ENCODE measurements around the gene DRC3. TPM values are rescaled to one million over a fixed set of nuclear protein-coding genes. Genes with fewer than 3 reads are reported as not detected.

DRC3 gene
- total and polyA plus RNA-seq, 10 of the 15 experiments (the other 5 are each of a cell fraction or from before 2014, with no cell fraction given), result 0.18 to 2.3 (median 0.60) TPM; not detected in 3

DNA sequence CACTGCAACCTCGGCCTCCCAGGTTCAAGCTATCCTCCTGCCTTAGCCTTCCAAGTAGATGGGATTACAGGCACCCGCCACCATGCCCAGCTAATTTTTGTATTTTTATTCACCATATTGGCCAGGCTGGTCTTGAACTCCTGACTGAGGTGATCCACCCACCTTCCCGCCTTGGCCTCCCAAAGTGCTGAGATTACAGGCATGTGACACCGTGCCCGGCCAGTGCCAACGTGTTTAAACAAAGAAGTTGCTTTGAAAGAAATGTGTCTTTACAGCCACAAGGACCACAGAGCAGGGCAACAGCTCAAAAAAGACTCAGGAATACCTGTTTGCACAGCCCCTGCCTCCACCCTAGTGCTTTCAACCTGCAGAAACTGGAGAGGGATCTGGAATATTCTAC lies 41.3 kb downstream of the DRC3 start:
- Histone ChIP-seq H3K4me3 (no peak overlapping the region), H3K9me3 (replicated peaks; ENCODE audit: control insufficient read depth, insufficient read depth, low read length) (no peaks in the 10 kb centered on the region), H3K36me3 (ENCODE audit: control insufficient read depth in 2 of 2, insufficient read depth in 2 of 2, low read length in 1 of 2) (peaks cover 0 to 8% of the 10 kb centered on the region in 2 experiments; a peak in 2 of 4 replicates), H2AFZ (ENCODE audit: control insufficient read depth, low read depth, low read length) (no peak overlapping the region), H3K27ac (ENCODE audit: control insufficient read depth, insufficient read depth) (no peak overlapping the region), H3K4me2 (ENCODE audit: control insufficient read depth, insufficient read depth) (no peak overlapping the region), H3K27me3 (replicated peaks in 1 of 2; ENCODE audit: control insufficient read depth in 2 of 2, insufficient read depth in 2 of 2, low read length in 1 of 2) (no peaks in the 10 kb centered on the region), H3K4me1 (ENCODE audit: control insufficient read depth, insufficient read depth, low read length) (no peaks in the 10 kb centered on the region), H4K20me1 (ENCODE audit: control insufficient read depth, insufficient read depth) (no peaks in the 10 kb centered on the region), H3K79me2 (ENCODE audit: control insufficient read depth, insufficient read depth, low read length) (no peaks in the 10 kb centered on the region), H3K9ac (ENCODE audit: control insufficient read depth, insufficient read depth, low read length) (no peak overlapping the region)
- ChIA-PET POLR2A (no interaction called here), RAD21 (ENCODE audit: unreplicated experiment) (no interaction called here), SMC1A (ENCODE audit: uncharacterized antibody, unreplicated experiment) (interaction anchor here (1.6 kb wide), 1 partner anchor 95 kb away, joined by 5 read pairs; no protein-coding TSS in a partner anchor), CTCF (interaction anchor here (1.3 to 1.7 kb wide), 2 partner anchors 19 to 95 kb away, joined by 4 to 6 read pairs; no protein-coding TSS in a partner anchor)
- 98% methylated on average over 6 of the region's 6 CpGs for WGBS (ENCODE audit: insufficient coverage, insufficient replicate concordance, low lambda C conversion rate, missing lambda C conversion rate)
- TF ChIP-seq ZNF24 (IDR thresholded peaks at IDR 0.05), result no peak
- TF ChIP-seq, protein P1, sequence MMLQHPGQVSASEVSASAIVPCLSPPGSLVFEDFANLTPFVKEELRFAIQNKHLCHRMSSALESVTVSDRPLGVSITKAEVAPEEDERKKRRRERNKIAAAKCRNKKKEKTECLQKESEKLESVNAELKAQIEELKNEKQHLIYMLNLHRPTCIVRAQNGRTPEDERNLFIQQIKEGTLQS (IDR thresholded peaks at IDR 0.05; ENCODE audit: borderline replicate concordance, extremely low read depth, low read depth, low read length), result no peak
- no TSS peak for BruUV-seq (replicated peaks)
- FAIRE-seq, result no peak
- intact Hi-C loops (cut with micrococcal nuclease; ENCODE audit: unreplicated experiment) (no loop called here), in situ Hi-C loops (cut with MboI) (no loop called here)
- ATAC-seq, result no peak
- DNase-seq (ENCODE audit: low read depth, low spot score), result no peak

DNA sequence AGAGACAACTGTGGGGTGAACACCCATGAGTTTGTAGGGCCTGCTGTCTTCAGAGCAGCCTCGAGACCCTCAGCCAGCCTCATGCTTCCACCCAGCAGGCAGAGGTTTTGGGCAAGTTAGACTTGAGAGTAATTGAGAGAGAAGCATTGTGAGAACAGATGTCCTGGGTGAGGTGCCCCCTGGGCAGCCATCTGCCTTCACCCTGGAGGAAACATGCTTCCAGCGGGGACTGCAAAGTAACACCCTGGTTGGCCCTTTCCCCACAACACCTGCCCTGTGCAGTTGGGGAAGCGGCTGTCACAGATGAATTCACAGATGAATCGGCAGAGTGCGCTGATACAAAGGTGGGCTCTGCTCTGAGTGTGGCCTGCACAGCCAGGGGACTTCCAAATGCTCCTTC lies 42.9 kb downstream of the DRC3 start:
- no TSS peak for BruUV-seq (replicated peaks)
- intact Hi-C loops (cut with micrococcal nuclease; ENCODE audit: unreplicated experiment) (no loop called here), in situ Hi-C loops (cut with MboI) (no loop called here)
- 91% methylated on average over 5 of the region's 5 CpGs for WGBS (ENCODE audit: insufficient coverage, insufficient replicate concordance, low lambda C conversion rate, missing lambda C conversion rate)
- DNase-seq (ENCODE audit: low read depth, low spot score), result no peak
- H3K27me3 ChIP-seq (replicated peaks in 1 of 2; ENCODE audit: control insufficient read depth in 2 of 2, insufficient read depth in 2 of 2, low read length in 1 of 2), result no peaks in the 10 kb centered on the region
- no peak overlapping the region for H3K27ac ChIP-seq (ENCODE audit: control insufficient read depth, insufficient read depth)
- H3K36me3 ChIP-seq (ENCODE audit: control insufficient read depth in 2 of 2, insufficient read depth in 2 of 2, low read length in 1 of 2), result peaks cover 0 to 8% of the 10 kb centered on the region in 2 experiments; a peak in 2 of 4 replicates
- ATAC-seq, result no peak
- ChIA-PET SMC1A (ENCODE audit: uncharacterized antibody, unreplicated experiment) (no interaction called here), CTCF (no interaction called here), POLR2A (no interaction called here), RAD21 (ENCODE audit: unreplicated experiment) (interaction anchor here (1.1 kb wide), 1 partner anchor 18 kb away, joined by 7 read pairs; no protein-coding TSS in a partner anchor)
- no peak overlapping the region for H2AFZ ChIP-seq (ENCODE audit: control insufficient read depth, low read depth, low read length)
- H3K4me1 ChIP-seq (ENCODE audit: control insufficient read depth, insufficient read depth, low read length), result no peaks in the 10 kb centered on the region
- no peak for FAIRE-seq
- TF ChIP-seq YY1 (IDR thresholded peaks at IDR 0.05; ENCODE audit: low read depth, low read length), result no peak
- TF ChIP-seq PAX8 (IDR thresholded peaks at IDR 0.05), result no peak
- no peak for TF ChIP-seq CEBPB (IDR thresholded peaks at IDR 0.05; ENCODE audit: borderline replicate concordance in 1 of 2, low read depth in 2 of 2, low read length in 2 of 2)
- TF ChIP-seq, protein P2, sequence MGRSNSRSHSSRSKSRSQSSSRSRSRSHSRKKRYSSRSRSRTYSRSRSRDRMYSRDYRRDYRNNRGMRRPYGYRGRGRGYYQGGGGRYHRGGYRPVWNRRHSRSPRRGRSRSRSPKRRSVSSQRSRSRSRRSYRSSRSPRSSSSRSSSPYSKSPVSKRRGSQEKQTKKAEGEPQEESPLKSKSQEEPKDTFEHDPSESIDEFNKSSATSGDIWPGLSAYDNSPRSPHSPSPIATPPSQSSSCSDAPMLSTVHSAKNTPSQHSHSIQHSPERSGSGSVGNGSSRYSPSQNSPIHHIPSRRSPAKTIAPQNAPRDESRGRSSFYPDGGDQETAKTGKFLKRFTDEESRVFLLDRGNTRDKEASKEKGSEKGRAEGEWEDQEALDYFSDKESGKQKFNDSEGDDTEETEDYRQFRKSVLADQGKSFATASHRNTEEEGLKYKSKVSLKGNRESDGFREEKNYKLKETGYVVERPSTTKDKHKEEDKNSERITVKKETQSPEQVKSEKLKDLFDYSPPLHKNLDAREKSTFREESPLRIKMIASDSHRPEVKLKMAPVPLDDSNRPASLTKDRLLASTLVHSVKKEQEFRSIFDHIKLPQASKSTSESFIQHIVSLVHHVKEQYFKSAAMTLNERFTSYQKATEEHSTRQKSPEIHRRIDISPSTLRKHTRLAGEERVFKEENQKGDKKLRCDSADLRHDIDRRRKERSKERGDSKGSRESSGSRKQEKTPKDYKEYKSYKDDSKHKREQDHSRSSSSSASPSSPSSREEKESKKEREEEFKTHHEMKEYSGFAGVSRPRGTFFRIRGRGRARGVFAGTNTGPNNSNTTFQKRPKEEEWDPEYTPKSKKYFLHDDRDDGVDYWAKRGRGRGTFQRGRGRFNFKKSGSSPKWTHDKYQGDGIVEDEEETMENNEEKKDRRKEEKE (IDR thresholded peaks at IDR 0.05), result no peak
- no peak for TF ChIP-seq ZBED1 (IDR thresholded peaks at IDR 0.05; ENCODE audit: borderline replicate concordance)
- TF ChIP-seq FOXK2 (IDR thresholded peaks at IDR 0.05), result no peak
- TF ChIP-seq CHD4 (IDR thresholded peaks at IDR 0.05), result no peak
- no peak for TF ChIP-seq SIX5 (IDR thresholded peaks at IDR 0.05; ENCODE audit: low read depth, low read length, severe bottlenecking)
- no peak overlapping the region for H3K9ac ChIP-seq (ENCODE audit: control insufficient read depth, insufficient read depth, low read length)
- no peaks in the 10 kb centered on the region for H3K79me2 ChIP-seq (ENCODE audit: control insufficient read depth, insufficient read depth, low read length)
- no peaks in the 10 kb centered on the region for H3K9me3 ChIP-seq (replicated peaks; ENCODE audit: control insufficient read depth, insufficient read depth, low read length)
- H3K4me2 ChIP-seq (ENCODE audit: control insufficient read depth, insufficient read depth), result no peak overlapping the region
- H4K20me1 ChIP-seq (ENCODE audit: control insufficient read depth, insufficient read depth), result no peaks in the 10 kb centered on the region
- no peak overlapping the region for H3K4me3 ChIP-seq
